Measurements from ENCODE around the gene NLRP9. TPM values are rescaled to one million over a fixed set of nuclear protein-coding genes. Genes with fewer than 3 reads are reported as not detected.

Gene NLRP9
- total and polyA plus RNA-seq, 2 donors (not counting 1 experiment from before 2014, with no cell fraction given): not detected

GRCh38 chr19:55690109-55690768 is 48.0 kb downstream of the NLRP9 start:
- Histone ChIP-seq H3K4me2 (ENCODE audit: extremely low read depth, insufficient read depth, low read length) (no peak overlapping the region), H3K27ac (ENCODE audit: insufficient read depth, low read length) (no peak overlapping the region), H3K4me3 (replicated peaks in 1 of 4; ENCODE audit: control extremely low read depth in 1 of 4, insufficient read depth in 1 of 4, low read depth in 3 of 4, low read length in 4 of 4) (no peak overlapping the region), H3K79me2 (ENCODE audit: control insufficient read depth, insufficient read depth, low read length) (peaks cover 17% of the 10 kb centered on the region), H3K27me3 (ENCODE audit: control insufficient read depth, insufficient read depth, low read length) (no peaks in the 10 kb centered on the region), H3K9me3 (ENCODE audit: control insufficient read depth, insufficient read depth, low read depth, low read length) (no peaks in the 10 kb centered on the region), H3K4me1 (ENCODE audit: control insufficient read depth, extremely low read depth, insufficient read depth, low read length) (no peaks in the 10 kb centered on the region), H2AFZ (ENCODE audit: low read length) (no peak overlapping the region), H3K9ac (ENCODE audit: insufficient read depth, low read length) (no peak overlapping the region), H3K36me3 (ENCODE audit: control insufficient read depth, insufficient read depth, low read length) (peaks cover 34% of the 10 kb centered on the region), H4K20me1 (ENCODE audit: control insufficient read depth, extremely low read depth, insufficient read depth, low read length) (no peaks in the 10 kb centered on the region)
- TF ChIP-seq EZH2 (IDR thresholded peaks at IDR 0.05; ENCODE audit: low read length, missing control alignments): no peak
- no peak for DNase-seq (ENCODE audit: low read depth in 2 of 2)

GRCh38 chr19:55689411-55690108 is 48.6 kb downstream of the NLRP9 start:
- no peak for TF ChIP-seq EZH2 (IDR thresholded peaks at IDR 0.05; ENCODE audit: low read length, missing control alignments)
- TF ChIP-seq CTCF (conservative IDR thresholded peaks at IDR 0.05 in 1 of 2, IDR thresholded peaks at IDR 0.05 in 1 of 2; ENCODE audit: low read depth in 1 of 2, low read length in 2 of 2): no peak
- H3K4me1 ChIP-seq (ENCODE audit: control insufficient read depth, extremely low read depth, insufficient read depth, low read length): no peaks in the 10 kb centered on the region
- no peaks in the 10 kb centered on the region for H3K27me3 ChIP-seq (ENCODE audit: control insufficient read depth, insufficient read depth, low read length)
- peaks cover 35% of the 10 kb centered on the region for H3K36me3 ChIP-seq (ENCODE audit: control insufficient read depth, insufficient read depth, low read length)
- H3K27ac ChIP-seq (ENCODE audit: insufficient read depth, low read length): no peak overlapping the region
- H3K79me2 ChIP-seq (ENCODE audit: control insufficient read depth, insufficient read depth, low read length): peaks cover 24% of the 10 kb centered on the region
- no peaks in the 10 kb centered on the region for H3K9me3 ChIP-seq (ENCODE audit: control insufficient read depth, insufficient read depth, low read depth, low read length)
- no peak overlapping the region for H3K4me3 ChIP-seq (replicated peaks in 1 of 4; ENCODE audit: control extremely low read depth in 1 of 4, insufficient read depth in 1 of 4, low read depth in 3 of 4, low read length in 4 of 4)
- H4K20me1 ChIP-seq (ENCODE audit: control insufficient read depth, extremely low read depth, insufficient read depth, low read length): no peaks in the 10 kb centered on the region
- no peak overlapping the region for H3K4me2 ChIP-seq (ENCODE audit: extremely low read depth, insufficient read depth, low read length)
- H2AFZ ChIP-seq (ENCODE audit: low read length): no peak overlapping the region
- no peak overlapping the region for H3K9ac ChIP-seq (ENCODE audit: insufficient read depth, low read length)
- DNase-seq (ENCODE audit: low read depth in 2 of 2): no peak

- H3K79me2 ChIP-seq (ENCODE audit: control insufficient read depth, insufficient read depth, low read length): peaks cover 34% of the 10 kb centered on the region
- peaks cover 32% of the 10 kb centered on the region for H3K36me3 ChIP-seq (ENCODE audit: control insufficient read depth, insufficient read depth, low read length)
- H3K4me3 ChIP-seq (replicated peaks in 1 of 4; ENCODE audit: control extremely low read depth in 1 of 4, insufficient read depth in 1 of 4, low read depth in 3 of 4, low read length in 4 of 4): no peak overlapping the region
- H3K27me3 ChIP-seq (ENCODE audit: control insufficient read depth, insufficient read depth, low read length): no peaks in the 10 kb centered on the region
- H2AFZ ChIP-seq (ENCODE audit: low read length): no peak overlapping the region
- no peak overlapping the region for H3K27ac ChIP-seq (ENCODE audit: insufficient read depth, low read length)
- no peaks in the 10 kb centered on the region for H4K20me1 ChIP-seq (ENCODE audit: control insufficient read depth, extremely low read depth, insufficient read depth, low read length)
- H3K4me1 ChIP-seq (ENCODE audit: control insufficient read depth, extremely low read depth, insufficient read depth, low read length): no peaks in the 10 kb centered on the region
- no peak for DNase-seq (ENCODE audit: low read depth in 2 of 2)
- no peak overlapping the region for H3K4me2 ChIP-seq (ENCODE audit: extremely low read depth, insufficient read depth, low read length)
- no peaks in the 10 kb centered on the region for H3K9me3 ChIP-seq (ENCODE audit: control insufficient read depth, insufficient read depth, low read depth, low read length)
- H3K9ac ChIP-seq (ENCODE audit: insufficient read depth, low read length): no peak overlapping the region
- TF ChIP-seq EZH2 (IDR thresholded peaks at IDR 0.05; ENCODE audit: low read length, missing control alignments) (no peak), CTCF (conservative IDR thresholded peaks at IDR 0.05 in 1 of 2, IDR thresholded peaks at IDR 0.05 in 1 of 2; ENCODE audit: low read depth in 1 of 2, low read length in 2 of 2) (no peak)
Observed at GRCh38 chr19:55688422-55689218, 49.6 kb downstream of the NLRP9 start.

All from fibroblast of lung (primary cell).